Endothelial cell of umbilical vein (primary cell): ENCODE measurements around the gene ZC2HC1C. TPM values are rescaled to one million over a fixed set of nuclear protein-coding genes. Genes with fewer than 3 reads are reported as not detected.

Source experiments
- BruUV-seq: library from RNA; stranded (reverse); fragments of 400-500 nt; replicated peaks from 2 replicates; lab custom pipeline; 2021; lab: Mats Ljungman, UMichigan
- CTCF ChIA-PET: fragments of 300-600, 350-600 bp; sonication (Branson Sonifier 250); formaldehyde crosslinking; loops from one replicate; lab custom pipeline; 2021; ENCODE audit warnings: antibody characterized with exemption, inconsistent platforms; lab: Charles Lee
- POLR2A ChIA-PET: fragments of 300-600, 350-600 bp; sonication (Branson Sonifier 250); formaldehyde crosslinking; loops from one replicate; lab custom pipeline; 2021; ENCODE audit warnings: antibody characterized with exemption, inconsistent platforms; lab: Charles Lee
- DNase-seq: peaks from one replicate; pipeline ENCODE4 v3.0.0-alpha.2; 2011; ENCODE audit warnings: low read depth, low spot score
- FAIRE-seq: peaks from 2 replicates; lab custom pipeline; 2011; peaks lifted over from hg19 to GRCh38; lab: Jason Lieb, UNC
- H2AFZ ChIP-seq: 2 replicates; pipeline ENCODE4 v1.6.0; 2012; ENCODE audit warnings: low read depth, low read length, control low read depth, inconsistent platforms
- H3K27ac ChIP-seq: 2 replicates; pipeline ENCODE4 v1.5.1; 2011; ENCODE audit warnings: low read depth, mild to moderate bottlenecking, control low read depth, low read length, moderate library complexity; ENCODE audit not compliant: insufficient read depth
- H3K27me3 ChIP-seq, 2 experiments: 2 replicates each; pipeline versions ENCODE4 v1.6.0 to v1.6.1; 2011; ENCODE audit warnings: low read length in 2 of 2, mixed read lengths in 1 of 2; ENCODE audit not compliant: control insufficient read depth in 2 of 2, insufficient read depth in 2 of 2
- H3K36me3 ChIP-seq, 2 experiments: 2 replicates in 1 of 2; 3 replicates in 1 of 2; pipeline ENCODE4 v1.5.1; 2011; ENCODE audit warnings: low read length in 2 of 2, mild to moderate bottlenecking in 1 of 2, moderate library complexity in 1 of 2; ENCODE audit not compliant: control insufficient read depth in 2 of 2, insufficient read depth in 2 of 2; ENCODE audit errors: extremely low read depth in 1 of 2
- H3K4me1 ChIP-seq: 3 replicates; pipeline ENCODE4 v1.5.1; 2011; ENCODE audit warnings: mild to moderate bottlenecking, low read length; ENCODE audit not compliant: control insufficient read depth, insufficient read depth; ENCODE audit errors: extremely low read depth
- H3K4me2 ChIP-seq: 2 replicates; pipeline ENCODE4 v1.6.1; 2011; ENCODE audit warnings: low read length, control low read depth, mixed read lengths; ENCODE audit not compliant: insufficient read depth
- H3K4me3 ChIP-seq, 3 experiments: fragments of 200-600 bp in 1 of 3; sonication (generic), shearing (Covaris generic) in 1 of 3; replicated peaks in 1 of 3; 2 replicates each; pipeline ENCODE4 v1.5.1; 2011 to 2016; ENCODE audit warnings: control low read depth in 3 of 3, low read length in 3 of 3, mild to moderate bottlenecking in 2 of 3, inconsistent platforms in 1 of 3, low read depth in 1 of 3, moderate library complexity in 1 of 3; ENCODE audit not compliant: insufficient read depth in 1 of 3
- H3K79me2 ChIP-seq: 2 replicates; pipeline ENCODE4 v1.6.0; 2012; ENCODE audit warnings: low read length, inconsistent platforms; ENCODE audit not compliant: control insufficient read depth, insufficient read depth
- H3K9ac ChIP-seq: replicated peaks from 2 replicates; pipeline ENCODE3; 2011; ENCODE audit warnings: low read length, control low read depth; ENCODE audit not compliant: insufficient read depth; ENCODE audit errors: extremely low read depth
- H3K9me1 ChIP-seq: replicated peaks from 3 replicates; pipeline ENCODE4 v1.6.0; 2011; ENCODE audit warnings: mild to moderate bottlenecking, low read length; ENCODE audit not compliant: control insufficient read depth, insufficient read depth; ENCODE audit errors: extremely low read depth
- H3K9me3 ChIP-seq: replicated peaks from 2 replicates; pipeline ENCODE4 v1.5.1; 2012; ENCODE audit warnings: low read length, inconsistent platforms; ENCODE audit not compliant: control insufficient read depth, insufficient read depth
- H4K20me1 ChIP-seq: replicated peaks from 2 replicates; pipeline ENCODE3; 2011; ENCODE audit warnings: mild to moderate bottlenecking, low read length; ENCODE audit not compliant: control insufficient read depth, insufficient read depth; ENCODE audit errors: extremely low read depth
- CTCF ChIP-seq, 2 donors: IDR thresholded peaks; 1 replicate in 1 of 2; 2 replicates in 1 of 2; pipeline ENCODE4 v1.5.1; 2011; ENCODE audit warnings: low read length in 2 of 2, mild to moderate bottlenecking in 2 of 2, moderate library complexity in 2 of 2, control low read depth in 1 of 2, inconsistent platforms in 1 of 2, low read depth in 1 of 2; ENCODE audit not compliant: insufficient read depth in 1 of 2; ENCODE audit errors: extremely low read depth in 1 of 2
- EZH2 ChIP-seq: IDR thresholded peaks from 2 replicates; pipeline ENCODE4 v1.6.1; 2012; ENCODE audit warnings: borderline replicate concordance, low read depth, mild to moderate bottlenecking, moderate library complexity, low read length, inconsistent platforms; ENCODE audit not compliant: severe bottlenecking
- FOS ChIP-seq: IDR thresholded peaks from 2 replicates; pipeline ENCODE4 v1.6.1; 2011; ENCODE audit warnings: mild to moderate bottlenecking, low read length, moderate library complexity, borderline replicate concordance; ENCODE audit not compliant: insufficient read depth
- JUN ChIP-seq: IDR thresholded peaks from 2 replicates; pipeline ENCODE4 v1.6.1; 2011; ENCODE audit warnings: borderline replicate concordance, low read depth; ENCODE audit not compliant: insufficient read length, insufficient read depth
- MAX ChIP-seq: IDR thresholded peaks from 2 replicates; pipeline ENCODE4 v1.6.1; 2011; ENCODE audit not compliant: insufficient read depth, insufficient read length
- POLR2A ChIP-seq: IDR thresholded peaks from 2 replicates; pipeline ENCODE4 v1.6.1; 2012; ENCODE audit warnings: low read depth, mild to moderate bottlenecking, control low read depth, low read length
- POLR2AphosphoS5 ChIP-seq: IDR thresholded peaks from 2 replicates; pipeline ENCODE4 v1.6.1; 2012; ENCODE audit warnings: low read depth, mild to moderate bottlenecking, control low read depth, low read length, moderate library complexity; ENCODE audit not compliant: insufficient read depth
- dilution Hi-C: fragments of 300-500 bp; cut with MboI; formaldehyde crosslinking; loops from one replicate; pipeline ENCODE4 v1.15.0; 2019; ENCODE audit warnings: low sequenced_read_pairs; ENCODE audit not compliant: extremely low pct_ligation_motif_present
- intact Hi-C: fragments of 100-400 bp; cut with micrococcal nuclease; formaldehyde crosslinking; loops from one replicate; pipeline ENCODE4 v1.10.0; 2022
- polyA plus RNA-seq, 4 experiments: library from polyadenylated mRNA; depleted of rRNA in 3 of 4; stranded (reverse) in 3 of 4; unstranded in 1 of 4; fragments of >200 nt; gene quantifications; 2 replicates each; pipeline versions ENCODE4 v1.2.1 to v1.2.3, GENCODE V29; 2011 to 2012; ENCODE audit warnings: missing spikeins in 1 of 4
- total RNA-seq: library from RNA; stranded (reverse); gene quantifications from 2 replicates; pipeline ENCODE4 v1.2.3, GENCODE V29; 2021

Gene ZC2HC1C
- total and polyA plus RNA-seq, 2 donors (not counting 3 experiments of a cell fraction or from before 2014, with no cell fraction given) = 0.84 to 0.91 TPM

- no peak overlapping the region for H3K4me3 ChIP-seq
- H3K27ac ChIP-seq = no peak overlapping the region
- dilution Hi-C loops = no loop called here
These were observed 10.1 kb downstream of the ZC2HC1C start for GRCh38 chr14:75079521-75079920.

More at GRCh38 chr14:75079521-75079920, 10.1 kb downstream of the ZC2HC1C start:
- Histone ChIP-seq H3K79me2 (no peaks in the 10 kb centered on the region), H2AFZ (no peak overlapping the region), H3K9ac (no peak overlapping the region), H4K20me1 (no peaks in the 10 kb centered on the region), H3K4me1 (no peaks in the 10 kb centered on the region), H3K36me3 (peaks cover 2 to 12% of the 10 kb centered on the region in 2 experiments), H3K4me2 (no peak overlapping the region), H3K9me3 (no peaks in the 10 kb centered on the region), H3K9me1 (no peaks in the 10 kb centered on the region), H3K27me3 (no peaks in the 10 kb centered on the region)
- DNase-seq = no peak
- intact Hi-C loops = no loop called here
- ChIA-PET CTCF (interaction anchor here (1.2 to 1.7 kb wide), 4 partner anchors 9 to 174 kb away, joined by 3 to 6 read pairs (median 5); no protein-coding TSS in a partner anchor), POLR2A (no interaction called here)
- no peak for TF ChIP-seq FOS
- TF ChIP-seq POLR2A = no peak
- no peak for TF ChIP-seq JUN
- no peak for TF ChIP-seq MAX
- TF ChIP-seq CTCF (IDR thresholded peaks at IDR 0.05; ENCODE audit: extremely low read depth in 1 of 2, insufficient read depth in 1 of 2, low read depth in 1 of 2, low read length in 2 of 2) = no peak
- no peak for TF ChIP-seq EZH2
- no peak for TF ChIP-seq POLR2AphosphoS5
- FAIRE-seq = no peak
- BruUV-seq = no TSS peak
